GM12891 (cell line): Measurements from ENCODE around the gene MEIS1.

Experiments used
- PAX5 ChIP-seq: IDR thresholded peaks from 2 replicates; pipeline ENCODE4 v1.6.1; 2011; ENCODE audit warnings: low read length, moderate library complexity, mild to moderate bottlenecking; ENCODE audit not compliant: insufficient read depth, severe bottlenecking
- POLR2A ChIP-seq: IDR thresholded peaks from 2 replicates; pipeline ENCODE4 v1.6.1; 2011; ENCODE audit warnings: low read depth, low read length, control low read depth
- POLR2AphosphoS5 ChIP-seq: IDR thresholded peaks from 2 replicates; pipeline ENCODE4 v1.6.1; 2011; ENCODE audit warnings: low read depth, low read length, control low read depth
- SPI1 ChIP-seq: IDR thresholded peaks from 2 replicates; pipeline ENCODE4 v1.6.1; 2011; ENCODE audit warnings: low read depth, low read length, control low read depth
- TAF1 ChIP-seq: IDR thresholded peaks from 2 replicates; pipeline ENCODE4 v1.6.1; 2011; ENCODE audit warnings: low read depth, low read length, control low read depth

- TF ChIP-seq POLR2AphosphoS5, result no peak
- TF ChIP-seq PAX5, result no peak
- no peak for TF ChIP-seq POLR2A
- no peak for TF ChIP-seq TAF1
- no peak for TF ChIP-seq SPI1
Measured at GRCh38 chr2:66461664-66462500, 27.0 kb downstream of the MEIS1 start.
